Endodermal cell (in vitro differentiated cells): Measurements from ENCODE around the gene TNRC6C. TPM values are rescaled to one million over a fixed set of nuclear protein-coding genes. Genes with fewer than 3 reads are reported as not detected.

Source experiments
- DNase-seq: peaks from one replicate; pipeline ENCODE4 v3.0.0-alpha.2; 2017
- H3K27ac ChIP-seq: 2 replicates; pipeline ENCODE4 v1.5.1; 2013; ENCODE audit warnings: mild to moderate bottlenecking, low read depth, low read length, moderate library complexity
- H3K27me3 ChIP-seq: 2 replicates; pipeline ENCODE4 v1.6.1; 2013; ENCODE audit warnings: mild to moderate bottlenecking, low read length, moderate library complexity; ENCODE audit not compliant: insufficient read depth, control insufficient read depth, poor library complexity, severe bottlenecking
- H3K36me3 ChIP-seq: 2 replicates; pipeline ENCODE4 v1.7.0; 2013; ENCODE audit warnings: mild to moderate bottlenecking, low read length, moderate library complexity; ENCODE audit not compliant: control insufficient read depth, insufficient read depth
- H3K4me1 ChIP-seq: one replicate; pipeline ENCODE4 v1.7.0; 2013; ENCODE audit warnings: low read length; ENCODE audit not compliant: control insufficient read depth, insufficient read depth
- H3K4me3 ChIP-seq: 2 replicates; pipeline ENCODE4 v1.5.1; 2013; ENCODE audit warnings: mild to moderate bottlenecking, low read length, moderate library complexity
- H3K9ac ChIP-seq: 2 replicates; pipeline ENCODE4 v1.6.1; 2013; ENCODE audit warnings: mild to moderate bottlenecking, low read length, moderate library complexity; ENCODE audit not compliant: poor library complexity, severe bottlenecking; ENCODE audit errors: extremely low read depth
- H3K9me3 ChIP-seq: 2 replicates; pipeline ENCODE4 v1.6.1; 2013; ENCODE audit warnings: mild to moderate bottlenecking, low read length, moderate library complexity; ENCODE audit not compliant: control insufficient read depth
- H3K27ac Mint-ChIP-seq: 2 replicates; pipeline ENCODE4 v1.8.0; 2020; ENCODE audit warnings: mixed read lengths
- H3K27me3 Mint-ChIP-seq: 2 replicates; pipeline ENCODE4 v1.8.0; 2021; ENCODE audit warnings: mild to moderate bottlenecking, mixed read lengths; ENCODE audit not compliant: insufficient read depth
- H3K36me3 Mint-ChIP-seq: 2 replicates; pipeline ENCODE4 v1.8.0; 2020; ENCODE audit warnings: low read depth, mixed read lengths
- H3K4me1 Mint-ChIP-seq: 2 replicates; pipeline ENCODE4 v1.8.0; 2020; ENCODE audit warnings: mixed read lengths
- H3K4me3 Mint-ChIP-seq: 2 replicates; pipeline ENCODE4 v1.8.0; 2020; ENCODE audit warnings: mild to moderate bottlenecking, moderate library complexity, mixed read lengths
- H3K9me3 Mint-ChIP-seq: 2 replicates; pipeline ENCODE4 v1.8.0; 2020; ENCODE audit warnings: mild to moderate bottlenecking, mixed read lengths
- CTCF ChIP-seq: fragments of 200-600 bp; sonication (generic); conservative IDR thresholded peaks from 2 replicates; pipeline ENCODE4 v1.5.0; 2021; ENCODE audit warnings: antibody characterized with exemption, mild to moderate bottlenecking
- WGBS, 2 experiments: methylation state at CpG; one replicate each; pipeline versions ENCODE4 v1.1.5 to v1.1.7; 2013; ENCODE audit warnings: missing lambda C conversion rate in 2 of 2, mixed read lengths in 1 of 2; ENCODE audit not compliant: insufficient coverage in 1 of 2, insufficient read length in 1 of 2; 5-methylcytosine and 5-hydroxymethylcytosine counted together
- total RNA-seq, 2 donors: library from RNA; stranded (reverse); fragmentation: NEBNext Ultra II Directional in 1 of 2; extraction: Animal tissue kit (Norgen Biotek cat#: 25700) in 1 of 2; gene quantifications; 2 replicates in 1 of 2; 3 replicates in 1 of 2; pipeline ENCODE4 v1.2.1, GENCODE V29; 2021

The TNRC6C gene
- total RNA-seq, 2 donors from 2014 or later, result 22.4 to 40.2 TPM

DNA sequence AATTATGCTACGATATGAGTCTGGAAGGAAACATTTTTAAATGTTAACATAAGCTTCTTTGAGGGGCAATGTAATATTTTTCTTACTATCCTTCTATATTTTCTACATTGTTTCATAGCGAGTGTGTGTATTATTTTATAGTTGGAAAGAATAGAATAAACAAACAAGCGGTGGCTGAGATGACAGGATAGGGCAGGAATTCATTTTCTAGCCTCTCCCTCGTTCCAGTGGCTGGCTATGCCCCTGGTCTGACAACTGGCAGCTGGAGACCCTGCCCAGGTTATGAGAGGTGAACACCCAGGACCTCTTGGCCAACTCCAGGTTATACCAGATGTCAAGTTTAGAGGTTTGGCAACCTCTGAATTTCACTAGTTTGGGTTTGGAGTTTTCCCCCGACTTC lies 14.5 kb upstream of the TNRC6C start:
- H3K4me3 ChIP-seq, result no peak overlapping the region
- no peak for TF ChIP-seq CTCF
- Mint-ChIP-seq H3K27ac (no peak overlapping the region), H3K4me3 (no peak overlapping the region), H3K36me3 (no peaks in the 10 kb centered on the region), H3K27me3 (no peaks in the 10 kb centered on the region), H3K4me1 (peaks cover 15% of the 10 kb centered on the region), H3K9me3 (no peaks in the 10 kb centered on the region)
- 89 to 93% methylated on average over 2 to 4 of the region's 5 CpGs for WGBS, 2 experiments
- H3K9ac ChIP-seq, result no peak overlapping the region
- H3K4me1 ChIP-seq, result no peaks in the 10 kb centered on the region
- no peaks in the 10 kb centered on the region for H3K27me3 ChIP-seq
- no peak overlapping the region for H3K27ac ChIP-seq
- no peak for DNase-seq
- H3K9me3 ChIP-seq, result no peaks in the 10 kb centered on the region
- no peaks in the 10 kb centered on the region for H3K36me3 ChIP-seq

- H3K27ac ChIP-seq, result no peak overlapping the region
- Mint-ChIP-seq H3K36me3 (no peaks in the 10 kb centered on the region), H3K9me3 (no peaks in the 10 kb centered on the region), H3K4me3 (no peak overlapping the region), H3K4me1 (peaks cover 15% of the 10 kb centered on the region), H3K27ac (no peak overlapping the region), H3K27me3 (no peaks in the 10 kb centered on the region)
- no peak overlapping the region for H3K9ac ChIP-seq
- no peak for DNase-seq
- 87 to 91% methylated on average over 9 to 12 of the region's 12 CpGs for WGBS, 2 experiments
- TF ChIP-seq CTCF, result no peak
- no peak overlapping the region for H3K4me3 ChIP-seq
- H3K4me1 ChIP-seq, result no peaks in the 10 kb centered on the region
- H3K9me3 ChIP-seq, result no peaks in the 10 kb centered on the region
- no peaks in the 10 kb centered on the region for H3K27me3 ChIP-seq
- H3K36me3 ChIP-seq, result no peaks in the 10 kb centered on the region
Observed at GRCh38 chr17:77944390-77945222, 13.9 kb upstream of the TNRC6C start.

DNA sequence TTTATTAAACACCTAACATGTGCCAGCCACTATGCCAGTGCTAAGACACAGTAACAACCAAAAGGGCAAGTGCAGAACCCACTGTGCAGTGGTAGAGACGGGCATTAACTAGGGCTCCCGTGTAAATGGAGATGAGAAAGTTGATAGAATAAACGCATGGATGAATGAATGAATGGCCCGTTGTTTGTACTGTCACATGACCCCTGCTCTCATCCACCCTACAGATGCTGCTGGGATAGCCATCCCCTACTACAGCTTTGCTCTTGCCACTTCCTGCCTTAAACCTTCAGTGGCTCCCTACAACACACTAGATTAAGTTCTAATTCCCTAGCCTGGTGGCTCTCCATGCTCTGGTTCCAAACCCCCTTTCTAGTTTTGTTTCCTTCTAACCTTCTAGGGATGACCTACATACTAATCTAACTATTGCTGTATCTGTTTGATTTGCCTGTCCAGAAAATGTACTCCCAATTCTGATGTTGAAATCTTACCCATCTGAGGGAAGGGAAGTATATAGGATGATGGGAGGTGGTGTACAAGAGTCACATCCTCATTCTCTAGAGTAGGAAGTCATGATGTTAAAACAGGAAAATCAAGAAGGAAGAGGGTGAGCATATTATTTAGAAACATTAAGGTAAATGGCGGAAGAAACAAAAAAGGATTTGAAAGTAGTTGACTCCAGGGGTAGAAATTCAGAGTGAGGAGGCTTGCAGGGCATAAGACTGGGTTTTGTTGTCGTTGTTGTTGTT lies 11.4 kb upstream of the TNRC6C start:
- H3K27ac Mint-ChIP-seq, result no peak overlapping the region
- Histone ChIP-seq H3K9me3 (no peaks in the 10 kb centered on the region), H3K27ac (no peak overlapping the region), H3K4me1 (no peaks in the 10 kb centered on the region), H3K36me3 (no peaks in the 10 kb centered on the region), H3K27me3 (peaks cover 2% of the 10 kb centered on the region), H3K4me3 (no peak overlapping the region), H3K9ac (no peak overlapping the region)
- H3K36me3 Mint-ChIP-seq, result no peaks in the 10 kb centered on the region
- 92 to 94% methylated on average over 5 to 6 of the region's 6 CpGs for WGBS, 2 experiments
- H3K9me3 Mint-ChIP-seq, result no peaks in the 10 kb centered on the region
- H3K27me3 Mint-ChIP-seq, result peaks cover 14% of the 10 kb centered on the region
- peaks cover 10% of the 10 kb centered on the region for H3K4me1 Mint-ChIP-seq
- H3K4me3 Mint-ChIP-seq, result no peak overlapping the region
- no peak for DNase-seq
- TF ChIP-seq CTCF, result no peak
